Measurements from ENCODE around the gene DCLK1.

DNA sequence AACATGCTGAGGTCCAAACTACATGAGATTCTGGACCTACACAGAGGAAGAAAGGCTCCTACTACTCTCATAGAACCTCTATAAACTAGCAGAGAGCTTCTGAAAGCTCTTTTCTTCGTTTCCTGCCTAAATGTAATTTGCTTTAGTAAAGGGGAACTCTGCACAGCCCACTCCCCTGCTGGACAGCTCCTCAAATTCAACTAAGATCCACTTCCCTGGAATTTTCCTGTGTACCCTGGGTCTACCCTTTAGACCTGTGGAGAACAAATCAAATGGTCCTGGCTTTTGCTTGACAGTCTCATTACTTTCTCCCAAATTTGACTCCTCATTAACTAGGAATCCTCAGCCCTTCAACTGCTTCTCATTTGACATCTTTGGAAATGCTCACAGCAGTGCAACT, 3.5 kb upstream of the DCLK1 start:
- TF ChIP-seq, protein P1, sequence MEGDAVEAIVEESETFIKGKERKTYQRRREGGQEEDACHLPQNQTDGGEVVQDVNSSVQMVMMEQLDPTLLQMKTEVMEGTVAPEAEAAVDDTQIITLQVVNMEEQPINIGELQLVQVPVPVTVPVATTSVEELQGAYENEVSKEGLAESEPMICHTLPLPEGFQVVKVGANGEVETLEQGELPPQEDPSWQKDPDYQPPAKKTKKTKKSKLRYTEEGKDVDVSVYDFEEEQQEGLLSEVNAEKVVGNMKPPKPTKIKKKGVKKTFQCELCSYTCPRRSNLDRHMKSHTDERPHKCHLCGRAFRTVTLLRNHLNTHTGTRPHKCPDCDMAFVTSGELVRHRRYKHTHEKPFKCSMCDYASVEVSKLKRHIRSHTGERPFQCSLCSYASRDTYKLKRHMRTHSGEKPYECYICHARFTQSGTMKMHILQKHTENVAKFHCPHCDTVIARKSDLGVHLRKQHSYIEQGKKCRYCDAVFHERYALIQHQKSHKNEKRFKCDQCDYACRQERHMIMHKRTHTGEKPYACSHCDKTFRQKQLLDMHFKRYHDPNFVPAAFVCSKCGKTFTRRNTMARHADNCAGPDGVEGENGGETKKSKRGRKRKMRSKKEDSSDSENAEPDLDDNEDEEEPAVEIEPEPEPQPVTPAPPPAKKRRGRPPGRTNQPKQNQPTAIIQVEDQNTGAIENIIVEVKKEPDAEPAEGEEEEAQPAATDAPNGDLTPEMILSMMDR (IDR thresholded peaks at IDR 0.05) = no peak
- no peak for TF ChIP-seq EP300 (IDR thresholded peaks at IDR 0.05)
